ENCODE results near the gene HOXA6. TPM values are rescaled to one million over a fixed set of nuclear protein-coding genes. Genes with fewer than 3 reads are reported as not detected.

The HOXA6 gene
- total and polyA plus RNA-seq, 2 donors (not counting 1 experiment from before 2014, with no cell fraction given), result 1.2 to 3.6 TPM

GRCh38 chr7:27187475-27188385 lies 40.2 kb upstream of the HOXA6 start:
- Histone ChIP-seq H2AFZ (ENCODE audit: low read length) (no peak overlapping the region), H3K4me3 (replicated peaks in 1 of 4; ENCODE audit: control extremely low read depth in 1 of 4, insufficient read depth in 1 of 4, low read depth in 3 of 4, low read length in 4 of 4) (no peak overlapping the region), H3K4me2 (ENCODE audit: extremely low read depth, insufficient read depth, low read length) (no peak overlapping the region), H3K36me3 (ENCODE audit: control insufficient read depth, insufficient read depth, low read length) (no peaks in the 10 kb centered on the region), H4K20me1 (ENCODE audit: control insufficient read depth, extremely low read depth, insufficient read depth, low read length) (no peaks in the 10 kb centered on the region), H3K9ac (ENCODE audit: insufficient read depth, low read length) (no peak overlapping the region), H3K27me3 (ENCODE audit: control insufficient read depth, insufficient read depth, low read length) (peaks cover 91% of the 10 kb centered on the region), H3K79me2 (ENCODE audit: control insufficient read depth, insufficient read depth, low read length) (no peaks in the 10 kb centered on the region), H3K4me1 (ENCODE audit: control insufficient read depth, extremely low read depth, insufficient read depth, low read length) (no peaks in the 10 kb centered on the region), H3K27ac (ENCODE audit: insufficient read depth, low read length) (no peak overlapping the region), H3K9me3 (ENCODE audit: control insufficient read depth, insufficient read depth, low read depth, low read length) (no peaks in the 10 kb centered on the region)
- no peak for DNase-seq (ENCODE audit: low read depth in 2 of 2)
- TF ChIP-seq CTCF (conservative IDR thresholded peaks at IDR 0.05 in 1 of 2, IDR thresholded peaks at IDR 0.05 in 1 of 2; ENCODE audit: low read depth in 1 of 2, low read length in 2 of 2) (no peak), EZH2 (IDR thresholded peaks at IDR 0.05; ENCODE audit: low read length, missing control alignments) (peak; percentile 7)

GRCh38 chr7:27186668-27187474 lies 39.3 kb upstream of the HOXA6 start:
- Histone ChIP-seq H3K27ac (ENCODE audit: insufficient read depth, low read length) (no peak overlapping the region), H3K27me3 (ENCODE audit: control insufficient read depth, insufficient read depth, low read length) (peaks cover 92% of the 10 kb centered on the region), H3K79me2 (ENCODE audit: control insufficient read depth, insufficient read depth, low read length) (no peaks in the 10 kb centered on the region), H3K9ac (ENCODE audit: insufficient read depth, low read length) (no peak overlapping the region), H4K20me1 (ENCODE audit: control insufficient read depth, extremely low read depth, insufficient read depth, low read length) (no peaks in the 10 kb centered on the region), H3K9me3 (ENCODE audit: control insufficient read depth, insufficient read depth, low read depth, low read length) (no peaks in the 10 kb centered on the region), H3K4me2 (ENCODE audit: extremely low read depth, insufficient read depth, low read length) (no peak overlapping the region), H3K4me3 (replicated peaks in 1 of 4; ENCODE audit: control extremely low read depth in 1 of 4, insufficient read depth in 1 of 4, low read depth in 3 of 4, low read length in 4 of 4) (no peak overlapping the region), H2AFZ (ENCODE audit: low read length) (no peak overlapping the region), H3K4me1 (ENCODE audit: control insufficient read depth, extremely low read depth, insufficient read depth, low read length) (no peaks in the 10 kb centered on the region), H3K36me3 (ENCODE audit: control insufficient read depth, insufficient read depth, low read length) (no peaks in the 10 kb centered on the region)
- DNase-seq (ENCODE audit: low read depth in 2 of 2), result no peak
- TF ChIP-seq EZH2 (IDR thresholded peaks at IDR 0.05; ENCODE audit: low read length, missing control alignments), result no peak
- no peak for TF ChIP-seq CTCF (conservative IDR thresholded peaks at IDR 0.05 in 1 of 2, IDR thresholded peaks at IDR 0.05 in 1 of 2; ENCODE audit: low read depth in 1 of 2, low read length in 2 of 2)
